ENCODE results near the gene SLC34A2.
"Not testable (repeated sequence)": the region's sequence is repeated elsewhere in the genome, so short reads cannot be mapped to it uniquely, and the experiment has no call there.

SLC34A2 gene, protein sequence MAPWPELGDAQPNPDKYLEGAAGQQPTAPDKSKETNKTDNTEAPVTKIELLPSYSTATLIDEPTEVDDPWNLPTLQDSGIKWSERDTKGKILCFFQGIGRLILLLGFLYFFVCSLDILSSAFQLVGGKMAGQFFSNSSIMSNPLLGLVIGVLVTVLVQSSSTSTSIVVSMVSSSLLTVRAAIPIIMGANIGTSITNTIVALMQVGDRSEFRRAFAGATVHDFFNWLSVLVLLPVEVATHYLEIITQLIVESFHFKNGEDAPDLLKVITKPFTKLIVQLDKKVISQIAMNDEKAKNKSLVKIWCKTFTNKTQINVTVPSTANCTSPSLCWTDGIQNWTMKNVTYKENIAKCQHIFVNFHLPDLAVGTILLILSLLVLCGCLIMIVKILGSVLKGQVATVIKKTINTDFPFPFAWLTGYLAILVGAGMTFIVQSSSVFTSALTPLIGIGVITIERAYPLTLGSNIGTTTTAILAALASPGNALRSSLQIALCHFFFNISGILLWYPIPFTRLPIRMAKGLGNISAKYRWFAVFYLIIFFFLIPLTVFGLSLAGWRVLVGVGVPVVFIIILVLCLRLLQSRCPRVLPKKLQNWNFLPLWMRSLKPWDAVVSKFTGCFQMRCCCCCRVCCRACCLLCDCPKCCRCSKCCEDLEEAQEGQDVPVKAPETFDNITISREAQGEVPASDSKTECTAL

DNA sequence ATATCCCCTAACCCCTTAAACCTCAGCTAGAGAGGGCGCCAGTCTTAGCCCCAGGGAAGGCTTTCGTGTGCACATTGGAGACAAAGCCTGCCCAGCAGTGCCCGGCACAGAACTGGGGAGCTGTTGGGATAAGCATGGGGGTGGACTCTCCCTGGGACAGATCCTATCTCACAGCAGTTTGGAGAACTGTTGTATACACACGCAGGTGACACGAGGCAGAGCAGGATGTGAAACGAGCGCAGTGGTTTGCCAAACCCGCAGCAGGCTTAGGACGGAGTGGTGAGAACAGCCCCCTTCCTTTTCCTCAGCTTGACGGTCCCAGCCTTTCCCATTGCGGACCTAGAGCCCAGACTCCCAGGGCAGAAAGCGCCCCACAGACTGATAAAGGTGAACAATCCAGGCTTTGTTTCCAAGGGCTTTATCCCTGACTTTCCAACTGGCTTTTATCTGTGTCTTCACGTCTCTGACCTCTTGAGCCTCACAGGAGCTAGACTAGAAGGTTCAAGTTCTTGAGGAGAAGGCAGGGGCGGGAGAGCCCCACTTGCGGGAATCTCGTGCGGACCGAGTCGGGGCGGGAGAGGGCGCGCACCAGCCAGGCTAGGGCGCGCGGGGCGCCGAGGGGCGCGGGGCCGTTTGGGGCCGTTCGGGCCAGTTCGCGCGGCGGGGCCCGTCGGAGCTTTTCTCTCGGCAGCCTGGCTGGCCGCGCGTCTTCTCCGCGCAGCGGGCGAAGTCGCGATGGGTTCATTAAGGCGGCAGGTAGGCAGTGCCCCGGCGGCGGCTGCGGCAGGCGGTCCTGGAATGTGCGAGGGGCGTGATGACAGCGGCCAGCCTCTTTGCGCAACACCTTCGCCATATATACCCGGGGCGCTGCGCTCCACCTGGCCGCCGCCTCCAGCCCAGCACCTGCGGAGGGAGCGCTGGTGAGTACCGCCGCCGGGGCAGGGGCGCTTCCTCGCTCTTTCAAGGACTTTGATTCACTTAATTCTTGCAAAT, at the start of gene SLC34A2:
Gene SLC34A2, plus strand, starts transcription at position 881 of the 993 bp plus-strand sequence. CDS start 6,650 bp downstream, outside the sequence.
- DNase-seq: no peak

DNA sequence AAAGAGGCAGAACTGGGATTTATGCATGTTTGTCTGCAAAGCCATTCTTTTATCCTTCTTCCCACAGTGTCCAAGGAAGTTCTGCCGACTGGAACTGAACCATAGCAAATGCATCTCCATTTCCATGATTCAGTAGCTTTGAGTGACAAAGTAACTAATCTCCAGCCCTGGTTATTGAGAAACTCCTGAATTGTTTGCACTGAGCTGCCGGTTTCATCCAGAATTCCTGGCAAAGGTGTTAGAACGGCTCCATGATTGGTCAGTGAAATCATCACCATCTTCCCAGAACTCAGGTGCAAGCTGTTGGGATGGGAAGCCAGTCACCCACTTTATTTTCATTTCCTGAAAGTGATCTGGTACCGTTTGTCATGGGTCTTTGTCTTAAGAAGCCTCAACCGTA, 47.0 kb upstream of the SLC34A2 start:
- peak; percentile 22 for DNase-seq

DNA sequence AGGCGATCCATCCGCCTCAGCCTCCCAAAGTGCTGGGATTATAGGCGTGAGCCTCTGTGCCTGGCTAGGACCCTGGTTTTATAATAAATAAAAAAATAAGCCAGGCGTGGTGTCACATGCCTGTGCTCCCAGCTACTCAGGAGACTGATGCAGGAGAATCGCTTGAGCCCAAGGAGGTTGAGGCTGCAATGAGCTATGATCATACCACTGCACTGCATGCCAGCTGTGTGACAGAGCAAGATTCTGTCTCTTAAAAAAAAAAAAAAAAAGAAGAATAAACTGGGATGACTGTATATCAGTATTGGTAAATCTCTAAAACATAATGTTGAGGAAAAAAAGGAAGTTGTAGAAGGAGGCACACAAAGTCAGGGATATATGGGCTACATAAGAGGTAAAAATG, 45.7 kb upstream of the SLC34A2 start:
- no peak for DNase-seq

DNA sequence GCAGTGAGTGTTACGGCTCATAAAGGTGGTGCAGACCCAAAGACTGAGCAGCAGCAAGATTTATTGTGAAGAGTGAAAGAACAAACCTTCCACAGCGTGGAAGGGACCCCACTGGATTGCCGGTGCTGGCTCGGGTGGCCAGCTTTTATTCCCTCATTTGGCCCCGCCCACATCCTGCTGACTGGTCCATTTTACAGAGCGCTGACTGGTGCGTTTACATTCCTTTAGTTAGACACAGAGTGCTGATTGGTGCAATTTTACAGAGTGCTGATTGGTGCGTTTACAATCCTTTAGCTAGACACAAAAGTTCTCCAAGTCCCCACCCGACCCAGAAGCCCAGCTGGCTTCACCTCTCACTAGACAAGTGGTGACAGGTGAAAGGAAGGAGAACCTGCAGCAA, 42.0 kb upstream of the SLC34A2 start:
- DNase-seq: not testable (repeated sequence)

DNA sequence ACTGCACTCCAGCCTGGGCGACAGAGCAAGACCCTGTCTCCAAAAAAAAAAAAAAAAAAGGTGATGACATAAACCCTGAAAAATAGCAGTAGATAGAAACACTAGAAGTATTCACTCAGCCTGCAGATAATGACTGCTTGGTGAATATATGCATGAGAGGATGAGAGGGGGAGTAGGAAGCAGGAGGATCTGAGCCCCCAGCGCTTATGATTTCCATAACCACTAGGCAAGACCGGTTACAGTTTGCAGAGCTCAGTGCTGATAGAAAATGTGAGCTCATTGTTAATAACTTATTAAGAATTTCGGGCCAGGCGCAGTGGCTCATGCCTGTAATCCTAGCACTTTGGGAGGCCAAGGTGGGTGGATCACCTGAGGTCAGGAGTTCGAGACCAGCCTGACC, 40.8 kb upstream of the SLC34A2 start:
- no peak for DNase-seq

DNA sequence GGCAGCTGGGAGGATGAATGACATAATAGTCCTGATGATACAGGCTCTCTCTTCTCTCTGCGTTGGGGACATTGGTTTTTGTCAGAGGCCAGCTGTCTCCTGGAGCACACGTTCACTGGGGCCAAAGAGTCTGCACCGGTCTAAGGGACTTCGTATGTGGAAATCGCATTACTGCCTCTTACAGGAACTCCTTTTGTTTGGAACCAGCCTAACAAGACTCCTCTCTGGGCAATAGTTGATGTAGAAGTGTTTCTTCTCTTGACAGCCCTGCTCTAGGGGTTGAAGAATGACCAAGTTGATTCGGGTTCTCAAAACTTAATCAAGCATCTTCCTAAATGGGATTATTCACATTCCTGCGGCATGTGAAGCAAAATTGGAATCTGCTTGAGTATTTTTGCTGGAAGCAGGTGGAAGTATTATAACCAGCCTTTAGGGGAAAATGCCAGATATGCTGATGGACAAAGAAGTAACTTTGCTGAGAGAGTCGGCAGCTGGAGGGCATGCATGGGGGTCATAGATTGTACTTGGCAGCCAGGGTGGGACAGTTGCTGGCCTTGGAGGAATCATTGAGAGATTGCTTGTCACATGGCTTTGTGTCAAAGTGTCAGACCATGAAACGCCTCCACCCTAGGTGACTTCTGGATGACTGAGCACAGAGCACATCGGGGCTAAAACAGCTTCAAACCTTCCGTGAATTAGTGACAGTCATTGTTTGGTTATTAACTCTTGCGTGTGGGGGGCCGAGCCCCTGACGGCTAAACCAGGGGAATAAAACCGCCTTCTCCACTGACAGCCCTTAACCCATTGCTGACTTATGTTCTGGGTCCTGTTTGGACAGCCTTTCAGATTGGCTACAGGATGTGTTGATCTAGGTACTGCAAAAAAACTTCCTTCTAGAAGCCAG, 34.4 kb upstream of the SLC34A2 start:
- DNase-seq: no peak

DNA sequence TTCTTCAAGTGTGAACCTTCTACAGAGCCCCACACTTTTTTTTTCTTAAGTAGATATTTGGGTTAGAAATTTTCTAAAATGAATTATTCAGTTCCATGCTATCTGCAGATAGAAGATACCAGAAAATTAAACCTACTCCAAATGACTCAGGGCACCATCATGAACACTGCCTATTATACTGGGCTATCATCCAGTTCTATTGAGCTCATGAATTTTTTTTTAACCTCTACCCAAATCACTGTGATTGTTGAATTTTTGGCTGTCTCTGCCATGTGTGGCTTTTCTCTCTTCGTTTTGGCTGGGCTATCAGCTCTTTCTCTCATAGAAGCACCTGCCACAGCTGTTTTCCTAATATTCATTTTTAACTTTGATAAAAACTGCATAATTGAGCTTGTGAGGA, 31.0 kb upstream of the SLC34A2 start:
- no peak for DNase-seq

DNA sequence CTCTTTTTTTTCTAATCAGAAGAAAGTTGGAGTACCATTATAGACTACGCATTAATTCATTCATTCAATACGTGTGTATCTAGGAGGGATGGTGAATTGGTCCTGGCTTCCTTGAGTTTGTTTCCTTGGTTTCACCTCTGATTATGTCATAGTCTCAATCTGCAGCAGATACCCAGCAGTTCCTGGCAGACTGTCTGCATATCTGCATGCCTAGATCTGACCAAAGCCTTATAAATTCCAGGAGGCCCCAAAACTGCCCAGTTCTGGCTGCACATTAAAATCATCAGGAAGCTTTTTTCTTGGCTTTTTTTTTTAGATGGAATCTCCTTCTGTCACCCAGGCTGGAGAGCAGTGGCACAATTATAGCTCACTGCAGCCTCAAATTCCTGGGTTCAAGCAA, 27.2 kb upstream of the SLC34A2 start:
- no peak for DNase-seq

DNA sequence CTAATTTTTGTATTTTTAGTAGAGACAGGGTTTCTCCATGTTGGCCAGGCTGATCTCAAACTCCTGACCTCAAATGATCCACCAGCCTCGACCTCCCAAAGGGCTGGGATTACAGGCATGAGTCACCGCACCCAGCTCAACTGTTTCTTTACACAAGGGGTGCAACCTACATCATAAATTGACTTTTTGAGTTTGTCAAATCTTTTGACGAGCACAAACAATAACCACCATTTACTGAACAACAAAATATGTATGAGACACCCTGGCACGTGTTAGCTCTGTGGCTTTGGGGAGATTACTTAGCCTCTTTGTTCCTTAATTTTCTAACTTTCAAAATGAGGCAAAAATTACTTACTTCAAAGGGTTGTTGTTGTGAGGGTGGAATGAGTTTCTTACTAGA, 23.5 kb upstream of the SLC34A2 start:
- no peak for DNase-seq

DNA sequence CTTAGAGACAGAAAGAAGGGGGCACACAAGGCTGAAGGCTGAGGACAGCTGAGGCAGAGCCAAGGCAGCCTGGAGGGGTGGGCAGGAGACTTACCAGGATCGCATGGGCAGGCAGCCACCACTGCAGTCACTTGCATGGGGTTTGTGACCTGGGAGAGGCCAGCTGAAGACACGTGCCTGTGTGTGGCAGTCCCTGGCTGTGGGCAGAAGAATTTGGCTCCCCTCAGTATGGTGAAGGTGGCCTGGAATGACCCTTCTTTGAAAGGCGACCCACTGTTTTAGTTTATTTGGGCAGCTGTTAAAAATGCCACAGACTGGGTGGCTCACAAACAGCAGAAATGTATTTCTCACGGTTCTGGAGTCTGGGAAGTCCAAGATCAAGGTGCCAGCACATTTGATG, 22.1 kb upstream of the SLC34A2 start:
- no peak for DNase-seq

DNA sequence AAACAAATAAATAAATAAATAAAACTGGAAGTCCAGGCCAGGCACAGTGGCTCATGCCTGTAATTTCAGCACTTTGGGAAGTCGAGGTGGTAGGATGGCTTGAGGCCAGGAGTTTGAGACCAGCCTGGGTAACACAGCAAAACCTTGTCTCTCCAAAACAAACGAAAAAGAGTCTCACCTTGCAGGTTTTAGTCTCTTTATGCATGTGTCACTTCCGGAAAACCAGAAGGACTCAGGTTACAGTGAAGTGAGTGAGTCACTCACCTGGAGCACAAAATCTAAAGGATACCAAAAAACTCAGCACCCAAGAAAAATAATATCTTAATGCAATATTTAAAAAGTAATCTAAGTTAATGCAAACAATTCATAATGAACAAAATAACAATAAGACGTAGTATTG, 20.1 kb upstream of the SLC34A2 start:
- no peak for DNase-seq

DNA sequence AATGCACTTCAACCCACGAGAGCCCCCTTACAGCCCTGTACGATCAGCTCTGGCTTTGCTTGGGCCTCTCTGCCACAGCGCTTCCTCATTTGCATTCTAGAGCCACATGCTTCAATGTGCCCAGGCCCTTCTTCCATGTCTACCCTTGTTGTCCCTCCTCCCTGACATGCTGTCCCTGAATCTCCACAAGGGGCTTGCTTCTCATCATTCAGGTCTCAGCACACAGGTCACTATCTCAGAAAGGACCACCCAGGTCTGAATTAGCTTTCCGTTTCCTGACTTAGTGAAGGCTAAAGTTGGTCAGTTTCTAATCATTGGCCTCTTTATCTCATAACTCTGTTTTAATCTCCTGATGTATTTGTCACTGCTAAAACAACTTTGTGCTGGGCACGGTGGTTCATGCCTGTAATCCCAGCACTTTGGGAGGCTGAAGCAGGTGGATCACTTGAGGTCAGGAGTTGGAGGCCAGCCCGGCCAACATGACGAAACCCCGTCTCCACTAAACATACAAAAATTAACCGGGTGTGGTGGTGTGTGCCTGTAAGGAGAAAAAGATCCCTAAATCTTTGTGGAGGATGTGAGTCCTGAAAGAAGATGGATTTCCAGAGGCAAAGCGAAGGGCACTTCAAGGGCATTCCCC, 17.9 kb upstream of the SLC34A2 start:
- no peak for DNase-seq

DNA sequence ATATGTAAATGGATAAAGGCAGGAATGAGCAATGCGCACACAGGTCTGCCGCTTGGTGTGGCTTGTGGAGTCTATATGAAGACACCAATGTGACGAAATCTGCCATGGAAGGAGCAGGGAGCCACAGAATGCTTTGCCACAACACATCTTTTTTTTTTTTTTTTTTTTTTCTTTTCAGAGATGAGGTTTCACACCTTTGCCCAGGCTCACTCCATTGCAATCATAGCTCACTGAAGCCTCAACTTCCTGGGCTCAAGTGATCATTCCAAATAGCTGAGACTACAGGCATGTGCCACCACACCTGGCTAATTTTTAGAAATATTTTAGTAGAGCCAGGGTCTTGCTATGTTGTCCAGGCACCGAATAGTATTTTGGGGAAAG, 17.4 kb upstream of the SLC34A2 start:
- no peak for DNase-seq

DNA sequence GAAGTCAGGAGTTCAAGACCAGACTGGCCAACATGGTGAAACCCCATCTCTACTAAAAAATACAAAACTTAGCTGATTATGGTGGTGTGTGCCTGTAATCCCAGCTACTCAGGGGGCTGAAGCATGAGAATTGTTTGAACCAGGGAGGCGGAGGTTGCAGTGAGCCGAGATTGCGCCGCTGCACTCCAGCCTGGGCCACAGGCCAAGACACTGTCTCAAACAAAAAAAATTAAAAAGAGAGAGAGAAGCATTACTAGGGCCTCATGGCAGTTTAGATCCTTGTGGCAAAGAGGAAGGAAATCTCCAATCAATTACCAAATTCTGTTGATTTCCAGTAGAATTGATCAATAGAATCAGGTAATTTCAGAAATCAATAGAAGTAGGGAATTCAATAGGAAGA, 16.8 kb upstream of the SLC34A2 start:
- DNase-seq: no peak

DNA sequence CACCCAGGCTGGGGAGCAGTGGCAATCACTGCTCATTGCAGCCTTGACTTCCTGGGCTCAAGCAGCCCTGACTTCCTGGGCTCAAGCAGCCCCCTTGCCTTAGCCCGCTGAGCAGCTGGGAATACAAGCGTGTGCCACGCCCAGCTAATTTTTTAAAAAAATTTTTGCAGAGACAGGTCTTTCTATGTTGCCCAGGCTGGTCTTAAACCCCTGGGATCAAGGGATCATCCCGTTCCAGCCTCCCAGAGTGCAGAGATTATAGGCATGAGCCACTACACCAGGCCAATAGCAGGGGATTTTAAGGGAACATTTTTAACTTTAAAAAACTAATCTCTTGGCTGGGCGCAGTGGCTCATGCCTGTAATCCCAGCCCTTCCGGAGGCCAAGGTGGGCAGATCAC, 5.3 kb upstream of the SLC34A2 start:
- DNase-seq: no peak

DNA sequence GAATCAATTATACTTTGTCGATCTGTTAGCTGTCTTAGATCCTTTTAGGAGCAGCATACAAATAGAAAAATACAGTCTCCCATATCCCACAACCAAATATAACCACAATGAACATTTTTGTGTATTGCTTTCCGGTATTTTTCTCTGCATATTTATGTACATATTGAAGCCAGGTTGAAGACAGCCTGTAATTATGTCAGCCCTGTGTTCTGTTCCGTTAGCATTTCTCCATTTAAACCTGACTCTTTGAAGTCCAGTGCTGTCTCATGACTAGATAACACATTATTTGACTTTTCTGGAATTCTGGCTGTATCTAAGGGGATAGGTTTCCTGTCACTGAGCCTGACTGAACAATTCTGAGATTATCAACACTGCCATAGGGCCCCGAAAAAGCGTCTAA, 4.0 kb upstream of the SLC34A2 start:
- DNase-seq: no peak

DNA sequence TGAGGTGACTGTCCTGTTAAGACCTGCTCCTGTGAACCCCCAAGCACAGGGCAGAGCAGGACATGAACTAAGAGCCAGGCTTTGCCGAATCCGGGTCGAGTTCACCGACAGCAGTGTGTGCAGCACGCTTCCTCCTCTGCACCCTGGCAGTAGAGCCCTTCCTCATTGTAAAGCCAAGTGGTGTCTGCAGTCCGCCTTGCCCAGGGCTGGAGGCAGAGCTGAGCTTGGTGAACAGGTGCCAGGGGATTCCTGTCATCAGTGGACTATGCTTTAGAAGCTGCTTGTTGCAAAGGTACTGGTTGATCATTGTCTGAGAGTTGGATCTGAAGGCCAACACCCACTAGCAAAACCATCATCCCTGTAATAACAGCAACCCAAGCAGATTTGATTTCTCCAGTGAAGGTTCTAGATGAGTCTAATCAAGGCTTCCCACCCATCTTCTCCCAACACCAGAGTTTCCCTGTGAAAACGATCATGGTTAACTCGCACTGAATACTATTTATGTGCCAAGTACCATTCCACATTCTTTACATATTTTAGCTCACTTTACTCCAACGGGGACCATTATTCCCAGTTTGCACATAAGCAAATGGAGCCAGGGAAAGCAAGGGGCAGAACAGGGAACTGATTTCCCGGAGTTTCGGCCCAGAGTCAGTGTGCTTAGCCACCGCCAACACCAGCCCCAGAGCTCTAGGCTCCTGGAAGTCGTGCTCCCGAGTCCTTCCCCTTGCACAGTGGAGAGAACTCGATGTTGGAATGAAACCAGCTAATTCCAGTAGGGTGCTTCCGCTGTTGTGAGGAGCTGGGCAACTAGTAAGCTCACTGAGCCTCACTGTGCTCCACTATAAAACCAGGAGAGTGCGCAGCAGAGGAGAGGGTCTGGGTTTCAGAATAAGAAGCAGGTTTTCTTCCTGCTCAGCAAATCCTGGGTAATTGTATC, 1.4 kb upstream of the SLC34A2 start:
- no peak for DNase-seq

DNA sequence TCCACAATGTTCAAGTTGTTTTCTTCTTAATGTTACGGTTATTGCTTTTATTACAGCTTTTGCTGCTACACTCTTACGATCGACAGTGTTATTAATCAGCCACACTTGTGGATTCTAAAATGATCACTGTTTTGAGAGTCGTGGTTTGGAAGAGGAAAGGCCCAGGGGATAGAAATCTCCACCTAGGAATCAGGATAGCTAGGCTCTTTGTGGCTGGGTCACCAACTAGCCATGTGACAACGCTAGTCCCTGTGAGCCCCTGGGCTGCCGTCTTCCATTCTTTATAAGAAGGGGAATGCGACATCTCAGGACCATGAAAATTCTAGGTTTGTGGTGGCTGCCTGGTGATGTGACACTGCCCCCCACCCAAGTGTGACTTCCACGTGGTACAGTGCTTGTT, 380 bp downstream of the SLC34A2 start:
- DNase-seq: no peak

DNA sequence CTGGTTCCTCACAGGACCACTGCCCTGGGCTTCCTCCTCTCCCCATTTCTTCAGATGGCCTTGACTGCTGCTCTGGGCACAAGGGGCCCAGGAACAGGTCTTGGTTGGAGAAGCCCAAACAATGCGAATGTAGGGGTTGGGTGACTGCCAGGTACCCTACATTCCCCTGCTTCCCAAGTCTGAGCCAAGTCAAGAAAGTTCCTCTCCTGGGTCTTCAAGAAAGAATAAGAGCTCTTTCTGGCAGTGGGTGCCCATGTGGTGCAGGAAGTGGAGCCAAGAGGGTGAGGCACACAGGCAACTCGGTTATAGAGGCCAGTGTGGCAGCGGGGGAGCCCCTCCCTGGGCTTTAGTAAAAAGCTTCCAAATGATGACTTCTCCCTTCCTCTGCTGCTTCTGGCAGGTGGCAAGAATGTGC, 2.7 kb downstream of the SLC34A2 start:
- DNase-seq: no peak

DNA sequence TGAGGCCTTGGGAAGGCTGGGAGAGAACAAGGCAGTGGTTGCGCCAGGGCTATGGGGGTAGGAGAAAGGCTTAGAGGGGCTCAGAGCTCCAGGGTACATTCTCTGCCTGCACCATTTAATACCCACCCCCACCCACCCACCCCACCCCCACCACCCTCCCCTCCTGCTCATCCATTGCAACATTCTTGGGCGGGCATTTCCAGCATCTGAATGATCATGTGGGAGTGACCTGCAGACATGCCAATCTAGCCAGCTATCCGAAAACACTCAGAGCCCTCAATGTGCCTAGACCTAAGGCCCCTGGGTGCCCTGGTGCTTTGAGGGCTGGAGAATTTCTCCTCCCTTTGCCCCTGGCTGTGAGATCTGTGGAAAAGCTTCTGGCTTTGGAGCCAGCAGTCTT, 3.1 kb downstream of the SLC34A2 start:
- DNase-seq: no peak

DNA sequence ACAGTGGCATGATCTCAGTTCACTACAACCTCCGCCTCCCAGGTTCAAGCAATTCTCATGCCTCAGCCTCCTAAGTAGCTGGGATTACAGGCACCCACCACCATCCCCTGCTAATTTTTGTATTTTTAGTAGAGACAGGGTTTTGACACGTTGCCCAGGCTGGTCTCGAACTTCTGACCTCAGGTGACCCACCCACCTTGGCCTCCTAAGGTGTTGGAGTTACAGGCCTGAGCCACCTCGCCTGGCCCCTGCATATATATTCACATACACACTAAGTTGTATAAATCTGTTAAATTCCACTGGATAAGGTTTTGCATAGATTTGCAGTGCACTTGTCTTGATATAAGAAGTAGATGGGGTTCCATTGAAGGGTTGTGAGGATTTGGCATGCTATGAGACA, 5.8 kb downstream of the SLC34A2 start:
- not testable (repeated sequence) for DNase-seq

Data from NCI-H187 treated with DMSO at 0.1 percent for 48 hours (cell line).